Tibial nerve (tissue), 3 donors: Measurements from ENCODE around the gene MED12L.

ENCODE experiments used
- CTCF ChIP-seq, 5 experiments: fragments of 200-600 bp in 3 of 5; fragments of 450-650 bp in 2 of 5; sonication (generic) in 3 of 5; IDR thresholded peaks; one replicate each; pipeline ENCODE4 v1.5.1; 2016 to 2019; ENCODE audit warnings: antibody characterized with exemption in 5 of 5, mild to moderate bottlenecking in 3 of 5, moderate library complexity in 2 of 5
- POLR2A ChIP-seq, 2 donors: fragments of 450-650 bp; IDR thresholded peaks; one replicate each; pipeline ENCODE4 v1.6.1; 2017; ENCODE audit warnings: antibody characterized with exemption in 2 of 2, mild to moderate bottlenecking in 2 of 2, moderate library complexity in 2 of 2

GRCh38 chr3:151210676-151211381 is 125.4 kb downstream of the MED12L start:
- no peak for TF ChIP-seq CTCF (IDR thresholded peaks at IDR 0.05)
- no peak for TF ChIP-seq POLR2A (IDR thresholded peaks at IDR 0.05)
